Retinal pigment epithelial cell (primary cell): ENCODE results near the gene ARPC1A.
"Not testable (repeated sequence)": the region's sequence is repeated elsewhere in the genome, so short reads cannot be mapped to it uniquely, and the experiment has no call there.

Experiments used
- DNase-seq: peaks from one replicate; pipeline ENCODE4 v3.0.0-alpha.2; 2010; ENCODE audit warnings: low read depth
- H3K4me3 ChIP-seq: 2 replicates; pipeline ENCODE4 v1.5.1; 2011; ENCODE audit warnings: mild to moderate bottlenecking, low read length, control low read depth, moderate library complexity
- TF ChIP-seq, protein P1 (sequence below): conservative IDR thresholded peaks from 2 replicates; pipeline ENCODE4 v1.5.1; 2011; ENCODE audit warnings: low read depth, low read length, control low read depth, inconsistent platforms

Gene ARPC1A

DNA sequence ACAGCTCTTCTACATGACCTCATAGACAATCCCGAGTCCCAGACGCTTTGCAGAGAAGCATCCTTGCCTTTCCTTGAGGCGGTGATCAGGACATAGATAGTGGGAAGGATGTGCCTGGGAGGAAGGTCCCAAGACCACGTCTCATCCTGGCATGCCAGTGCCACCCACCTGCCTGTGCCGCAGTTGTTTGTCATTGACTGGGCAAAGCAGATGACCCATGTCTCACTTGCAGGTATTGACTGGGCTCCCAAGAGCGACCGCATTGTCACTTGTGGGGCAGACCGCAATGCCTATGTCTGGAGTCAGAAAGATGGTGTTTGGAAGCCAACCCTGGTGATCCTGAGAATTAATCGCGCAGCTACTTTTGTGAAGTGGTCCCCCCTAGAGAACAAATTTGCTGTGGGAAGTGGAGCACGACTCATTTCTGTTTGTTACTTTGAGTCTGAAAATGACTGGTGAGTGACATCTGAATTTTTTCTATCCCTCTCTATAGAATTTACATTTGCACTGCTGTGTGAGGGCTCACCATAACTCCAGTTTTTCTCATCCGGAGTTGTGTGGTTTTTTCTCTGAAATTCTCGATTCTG, 18.5 kb downstream of the ARPC1A start:
- TF ChIP-seq, protein P1, sequence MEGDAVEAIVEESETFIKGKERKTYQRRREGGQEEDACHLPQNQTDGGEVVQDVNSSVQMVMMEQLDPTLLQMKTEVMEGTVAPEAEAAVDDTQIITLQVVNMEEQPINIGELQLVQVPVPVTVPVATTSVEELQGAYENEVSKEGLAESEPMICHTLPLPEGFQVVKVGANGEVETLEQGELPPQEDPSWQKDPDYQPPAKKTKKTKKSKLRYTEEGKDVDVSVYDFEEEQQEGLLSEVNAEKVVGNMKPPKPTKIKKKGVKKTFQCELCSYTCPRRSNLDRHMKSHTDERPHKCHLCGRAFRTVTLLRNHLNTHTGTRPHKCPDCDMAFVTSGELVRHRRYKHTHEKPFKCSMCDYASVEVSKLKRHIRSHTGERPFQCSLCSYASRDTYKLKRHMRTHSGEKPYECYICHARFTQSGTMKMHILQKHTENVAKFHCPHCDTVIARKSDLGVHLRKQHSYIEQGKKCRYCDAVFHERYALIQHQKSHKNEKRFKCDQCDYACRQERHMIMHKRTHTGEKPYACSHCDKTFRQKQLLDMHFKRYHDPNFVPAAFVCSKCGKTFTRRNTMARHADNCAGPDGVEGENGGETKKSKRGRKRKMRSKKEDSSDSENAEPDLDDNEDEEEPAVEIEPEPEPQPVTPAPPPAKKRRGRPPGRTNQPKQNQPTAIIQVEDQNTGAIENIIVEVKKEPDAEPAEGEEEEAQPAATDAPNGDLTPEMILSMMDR: no peak
- H3K4me3 ChIP-seq: no peak overlapping the region
- DNase-seq: no peak

DNA sequence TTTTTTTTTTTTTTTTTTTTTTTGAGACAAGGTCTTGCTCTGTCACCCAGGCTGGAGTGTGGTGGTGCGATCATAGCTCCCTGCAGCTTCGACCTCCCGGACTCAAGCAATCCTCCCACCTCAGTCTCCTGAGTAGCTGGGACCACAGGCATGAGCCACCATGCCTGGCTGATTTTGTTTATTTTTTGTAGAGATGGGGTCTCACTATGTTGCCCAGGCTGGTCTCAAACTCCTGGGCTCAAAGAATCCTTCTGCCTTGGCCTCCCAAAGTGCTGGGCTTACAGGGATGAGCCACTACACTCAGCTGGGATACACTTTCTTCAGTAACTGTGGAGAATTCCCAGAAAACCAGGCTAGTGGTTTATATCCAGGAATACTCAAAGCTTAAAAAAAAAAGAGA, 24.9 kb downstream of the ARPC1A start:
- DNase-seq, H3K4me3 ChIP-seq: not testable (repeated sequence)

DNA sequence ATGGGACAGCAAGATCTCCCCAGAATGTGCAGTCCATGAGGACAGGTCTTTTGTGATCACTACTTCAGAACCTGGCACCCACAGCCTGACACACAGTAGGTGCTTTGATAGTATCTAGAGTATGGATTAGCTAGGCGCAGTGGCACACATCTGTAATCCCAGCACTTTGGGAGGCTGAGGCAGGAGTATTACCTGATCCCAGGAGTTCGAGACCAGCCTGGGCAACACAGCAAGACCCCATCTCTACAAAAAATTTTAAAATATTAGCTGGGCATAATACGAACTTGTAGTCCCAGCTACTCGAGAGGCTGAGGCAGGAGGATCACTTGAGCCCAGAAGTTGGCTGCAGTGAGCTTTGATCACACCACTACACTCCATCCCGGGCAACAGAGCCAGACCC, 26.5 kb downstream of the ARPC1A start:
- TF ChIP-seq, protein P1: no peak
- H3K4me3 ChIP-seq: no peak overlapping the region
- no peak for DNase-seq

DNA sequence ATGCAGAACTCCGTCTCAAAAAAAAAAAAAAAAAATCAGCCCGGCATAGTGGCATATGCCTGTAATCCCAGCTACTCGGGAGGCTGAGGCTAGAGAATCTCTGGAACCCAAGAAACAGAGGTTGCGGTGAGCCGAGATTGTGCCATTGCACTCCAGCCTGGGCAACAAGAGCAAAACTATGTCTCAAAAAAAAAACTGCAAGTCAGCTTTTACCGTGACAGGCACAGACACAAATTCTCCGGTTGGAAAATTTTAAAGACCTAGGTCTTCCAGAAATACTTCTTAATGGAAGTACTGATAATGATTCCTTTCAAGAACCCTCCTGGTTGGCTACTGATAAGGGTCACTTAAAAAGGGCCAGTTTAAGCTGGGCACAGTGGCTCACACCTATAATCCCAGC, 29.4 kb downstream of the ARPC1A start:
- H3K4me3 ChIP-seq: no peak overlapping the region
- no peak for DNase-seq
- TF ChIP-seq, protein P1: no peak

DNA sequence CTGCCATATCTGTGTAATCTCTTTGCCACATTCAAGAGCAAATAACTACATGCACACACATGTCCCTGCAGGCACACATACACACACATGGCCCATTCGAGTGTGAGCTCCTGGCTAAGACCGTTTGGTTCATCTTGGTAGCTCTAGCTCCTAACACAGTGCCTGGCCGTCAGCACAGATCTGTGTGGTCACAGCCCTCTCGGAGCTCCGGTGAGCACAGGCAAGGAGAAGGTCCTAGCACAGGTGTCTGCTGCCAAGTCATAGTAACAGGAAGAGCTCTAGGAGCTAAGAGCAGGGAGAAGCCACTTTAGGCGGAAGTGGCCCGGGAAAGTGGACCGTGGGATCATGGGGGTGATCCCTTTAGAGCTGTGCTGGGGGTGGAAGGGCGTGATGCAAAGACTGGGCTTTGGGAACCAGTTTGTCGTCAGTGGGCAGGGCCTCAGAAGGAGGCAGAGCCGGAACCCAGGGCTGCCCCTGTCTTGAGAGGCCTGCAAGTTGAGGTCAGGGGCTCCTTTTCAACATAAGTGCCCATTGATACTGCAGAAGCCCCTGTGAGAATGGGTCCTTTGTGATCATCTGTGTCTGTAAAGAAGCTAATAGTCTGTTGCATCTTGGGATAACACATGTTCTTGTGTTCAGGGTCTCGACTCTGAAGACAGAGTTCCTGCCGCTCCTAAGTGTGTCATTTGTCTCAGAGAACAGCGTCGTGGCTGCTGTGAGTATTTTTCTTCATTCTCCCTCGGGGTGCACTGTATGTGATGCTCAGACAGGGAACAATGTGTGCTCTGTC, 32.2 kb downstream of the ARPC1A start:
- no peak overlapping the region for H3K4me3 ChIP-seq
- no peak for DNase-seq
- TF ChIP-seq, protein P1: no peak

DNA sequence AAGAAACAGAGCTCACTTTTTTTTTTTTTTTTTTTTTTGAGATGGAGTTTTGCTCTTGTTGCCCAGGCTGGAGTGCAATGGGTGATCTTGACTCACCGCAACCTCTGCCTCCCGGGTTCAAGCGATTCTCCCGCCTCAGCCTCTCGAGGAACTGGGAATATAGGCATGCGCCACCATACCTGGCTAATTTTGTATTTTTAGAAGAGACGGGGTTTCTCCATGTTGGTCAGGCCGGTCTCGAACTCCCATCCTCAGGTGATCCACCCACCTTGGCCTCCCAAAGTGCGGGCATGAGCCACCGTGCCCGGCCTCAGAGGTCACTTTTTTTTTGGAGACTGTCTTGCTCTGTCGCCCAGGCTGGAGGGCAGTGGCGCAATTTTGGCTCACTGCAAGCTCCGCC, 32.8 kb downstream of the ARPC1A start:
- DNase-seq, H3K4me3 ChIP-seq: not testable (repeated sequence)

DNA sequence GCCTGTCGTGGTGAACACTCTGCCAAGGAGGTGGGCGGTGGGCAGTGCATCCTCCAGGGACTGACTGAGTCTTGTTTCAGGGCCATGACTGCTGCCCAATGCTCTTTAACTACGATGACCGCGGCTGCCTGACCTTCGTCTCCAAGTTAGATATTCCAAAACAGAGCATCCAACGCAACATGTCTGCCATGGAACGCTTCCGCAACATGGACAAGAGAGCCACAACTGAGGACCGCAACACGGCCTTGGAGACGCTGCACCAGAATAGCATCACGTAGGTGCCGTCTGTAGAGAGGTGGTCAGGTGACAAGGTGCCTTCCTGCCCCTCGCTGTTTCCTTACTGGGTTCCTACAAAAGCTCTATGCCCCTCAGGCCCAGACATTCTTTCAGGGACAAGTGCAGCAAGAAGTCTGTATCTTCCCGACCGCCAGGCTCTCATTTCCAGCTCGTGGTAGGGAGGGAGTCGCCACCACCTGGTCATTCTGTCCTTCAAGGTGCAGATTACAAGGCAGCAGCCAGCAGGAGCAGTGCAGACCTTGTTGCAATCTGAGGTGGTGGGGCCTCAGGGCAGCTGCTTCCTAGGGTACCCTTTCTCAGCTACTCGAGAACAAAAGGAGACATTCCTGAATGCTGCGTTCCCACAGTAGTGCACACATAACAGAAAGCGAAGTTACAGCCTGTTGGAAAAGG, 33.9 kb downstream of the ARPC1A start:
- no peak overlapping the region for H3K4me3 ChIP-seq
- TF ChIP-seq, protein P1: no peak
- no peak for DNase-seq

DNA sequence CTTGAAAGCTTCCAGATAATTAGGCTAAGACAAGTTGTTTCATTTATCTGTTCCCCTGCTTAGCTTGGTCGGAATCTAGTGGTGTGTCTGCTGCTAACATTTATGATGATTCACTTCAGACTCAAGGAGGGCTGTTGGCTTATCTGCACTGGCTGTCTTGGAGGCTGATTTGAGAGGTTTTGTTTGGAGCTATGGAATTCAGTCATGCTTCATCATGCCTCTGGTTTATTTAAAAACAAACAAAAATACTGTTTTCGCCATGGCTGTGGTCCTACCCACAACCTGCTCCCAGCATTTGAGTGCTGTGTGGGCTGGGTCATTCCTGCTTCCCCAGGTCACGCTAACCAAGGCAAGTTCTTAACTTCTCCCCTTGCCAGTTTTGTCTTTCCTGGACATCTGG, 37.1 kb downstream of the ARPC1A start:
- no peak overlapping the region for H3K4me3 ChIP-seq
- TF ChIP-seq, protein P1: no peak
- DNase-seq: no peak
